DMS53 (cell line): ENCODE measurements around the gene TBCCD1.

ENCODE experiments used
- DNase-seq: peaks from one replicate; lab custom pipeline; 2025; lab: John Stamatoyannopoulos, UW

TBCCD1 gene, protein sequence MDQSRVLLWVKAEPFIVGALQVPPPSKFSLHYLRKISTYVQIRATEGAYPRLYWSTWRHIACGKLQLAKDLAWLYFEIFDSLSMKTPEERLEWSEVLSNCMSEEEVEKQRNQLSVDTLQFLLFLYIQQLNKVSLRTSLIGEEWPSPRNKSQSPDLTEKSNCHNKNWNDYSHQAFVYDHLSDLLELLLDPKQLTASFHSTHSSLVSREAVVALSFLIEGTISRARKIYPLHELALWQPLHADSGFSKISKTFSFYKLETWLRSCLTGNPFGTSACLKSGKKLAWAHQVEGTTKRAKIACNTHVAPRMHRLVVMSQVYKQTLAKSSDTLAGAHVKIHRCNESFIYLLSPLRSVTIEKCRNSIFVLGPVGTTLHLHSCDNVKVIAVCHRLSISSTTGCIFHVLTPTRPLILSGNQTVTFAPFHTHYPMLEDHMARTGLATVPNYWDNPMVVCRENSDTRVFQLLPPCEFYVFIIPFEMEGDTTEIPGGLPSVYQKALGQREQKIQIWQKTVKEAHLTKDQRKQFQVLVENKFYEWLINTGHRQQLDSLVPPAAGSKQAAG

DNA sequence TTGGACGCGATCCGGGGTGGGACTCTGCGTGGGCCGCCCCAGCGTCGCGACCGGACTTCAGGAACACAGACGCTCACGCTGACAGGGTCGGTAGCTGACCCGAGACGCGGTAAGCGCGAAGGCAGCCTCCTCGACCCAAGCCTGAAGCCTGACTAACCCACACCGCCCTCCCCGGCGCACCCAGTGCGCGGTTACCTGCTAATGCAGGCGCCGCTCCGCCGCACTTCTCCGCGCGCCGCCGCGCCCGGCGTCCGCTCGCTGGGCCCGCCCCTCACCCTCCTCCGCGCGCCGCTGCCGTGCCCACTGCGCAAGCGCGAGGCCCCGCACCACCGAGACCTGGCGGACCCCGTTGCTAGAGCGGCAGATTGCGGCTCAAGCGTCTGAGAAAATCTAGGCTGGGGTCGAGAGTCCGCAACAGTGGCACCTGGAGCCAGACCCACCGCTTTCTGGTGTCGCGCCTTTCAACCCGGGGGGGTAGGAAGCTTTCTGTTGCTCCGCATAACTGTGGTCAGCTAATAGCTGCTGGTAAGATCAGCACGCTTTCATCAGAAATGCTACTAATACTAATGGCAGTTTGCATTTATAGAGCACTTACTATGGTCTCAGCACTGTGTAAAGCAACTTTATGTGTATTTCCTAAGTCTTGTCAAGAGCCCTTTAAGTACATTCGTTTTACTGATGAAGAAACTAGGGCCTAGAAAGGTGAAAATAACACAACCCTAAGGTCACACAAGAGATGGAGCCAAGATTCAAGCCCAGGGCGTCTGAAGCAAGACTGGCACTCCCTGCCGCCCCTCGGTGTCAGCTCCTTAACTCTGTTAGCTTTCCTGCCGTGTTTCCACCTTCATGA lies at the start of gene TBCCD1:
Gene TBCCD1 (minus strand): TSS at position 268 of the 850 bp plus-strand sequence. CDS start 3,010 bp downstream, outside the sequence.
- DNase-seq = peak; percentile 91

DNA sequence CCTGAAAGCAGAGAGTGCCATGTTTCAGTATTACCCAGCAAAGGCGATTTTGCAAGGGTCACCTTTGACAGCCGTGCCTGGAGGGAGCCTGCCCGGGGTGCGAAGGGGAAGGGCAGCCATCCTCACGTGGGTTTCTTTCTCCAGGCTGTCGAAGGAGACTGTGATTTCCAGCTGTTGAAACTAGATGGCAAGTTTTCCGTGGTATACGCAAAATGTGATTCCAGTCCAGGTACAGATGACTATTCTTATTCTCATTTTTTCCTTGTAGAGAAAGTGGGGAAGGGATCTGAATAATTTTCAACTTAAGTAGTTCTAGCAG lies 49.1 kb upstream of the TBCCD1 start:
- DNase-seq = no peak

DNA sequence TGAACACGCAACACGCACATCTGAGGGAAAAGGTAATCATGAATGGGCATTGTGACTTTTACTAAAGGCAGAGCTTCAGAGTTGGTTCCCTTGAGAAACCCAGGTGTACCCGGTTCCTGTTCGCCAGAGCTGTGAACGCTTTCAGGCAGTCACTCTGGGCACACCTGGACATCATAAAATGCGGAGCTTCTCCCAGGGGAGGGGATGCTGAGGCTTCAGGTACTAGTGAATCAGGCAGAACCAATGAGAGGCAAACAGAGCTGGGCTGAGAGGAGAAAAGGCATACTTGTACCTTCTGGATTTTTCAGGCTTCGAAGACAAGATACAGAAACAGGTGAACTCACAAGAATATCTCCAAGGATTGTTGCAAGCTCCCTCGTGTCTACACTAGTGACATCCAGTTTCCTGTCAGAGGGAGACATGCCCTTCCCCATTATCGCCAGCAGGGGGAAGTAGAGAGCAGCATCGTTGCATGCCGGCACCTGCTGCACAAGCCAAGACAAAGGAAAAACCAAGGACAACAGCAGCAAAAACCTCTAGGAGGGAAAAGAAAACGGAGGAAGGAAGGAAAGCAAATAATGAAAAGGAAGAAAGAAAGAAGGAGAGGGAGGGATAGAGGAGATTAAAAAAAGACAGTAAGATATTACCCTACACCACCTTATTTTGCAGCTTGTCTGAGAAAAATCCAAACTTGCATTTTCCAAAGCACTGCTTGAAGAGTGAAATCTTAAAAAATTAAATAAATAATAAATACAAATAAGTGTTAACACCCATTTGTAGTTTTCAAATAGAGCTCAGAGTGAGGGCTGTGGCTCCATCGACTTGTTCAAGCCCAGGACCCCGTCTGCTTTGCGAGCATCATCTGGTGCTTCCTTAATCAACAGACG lies 47.7 kb upstream of the TBCCD1 start:
- DNase-seq = peak; percentile 75

DNA sequence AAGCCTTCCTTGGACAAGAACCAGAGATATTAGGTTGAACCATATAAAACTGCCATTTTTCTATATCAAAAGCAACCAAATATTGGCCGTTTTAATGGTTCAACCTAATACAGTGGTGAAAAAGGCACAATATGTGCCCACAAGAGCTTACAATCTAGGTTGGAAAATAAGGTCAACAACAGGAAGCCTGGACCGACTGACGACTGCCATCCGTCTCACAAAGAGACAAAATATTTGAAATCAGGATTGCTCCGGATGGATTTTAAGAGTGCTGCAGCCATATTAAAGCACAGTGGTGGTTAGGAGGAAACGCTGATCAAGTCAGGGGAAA lies 47.1 kb upstream of the TBCCD1 start:
- DNase-seq = no peak

DNA sequence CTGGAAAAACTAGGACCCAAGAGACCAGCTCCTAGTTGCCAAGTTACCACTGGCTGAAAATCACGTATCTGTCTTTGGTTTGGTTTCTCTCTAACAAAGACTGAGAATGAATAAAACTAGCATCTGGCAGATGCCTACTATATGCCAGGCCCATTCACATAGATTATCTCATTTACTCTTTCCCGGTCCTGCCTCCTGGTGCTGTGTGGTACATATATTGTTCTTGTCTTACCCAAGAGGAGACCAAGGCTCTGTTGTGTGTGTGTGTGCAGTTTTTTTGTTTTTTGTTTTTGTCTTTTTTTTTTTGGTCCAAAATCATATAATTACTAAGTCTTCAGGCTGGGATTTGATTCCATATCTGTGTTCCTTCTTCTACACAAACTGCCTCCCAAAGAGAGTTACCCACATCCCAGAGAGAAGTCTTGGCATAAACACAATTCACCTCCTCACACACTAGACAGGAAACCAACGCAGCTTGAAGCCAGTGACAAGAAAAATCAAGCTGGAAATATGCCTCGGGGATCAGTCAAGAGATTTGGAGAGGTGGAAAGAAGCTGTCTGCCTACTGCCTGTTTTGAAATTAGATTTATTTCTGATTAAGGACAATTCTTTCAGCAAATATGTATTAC lies 46.6 kb upstream of the TBCCD1 start:
- no peak for DNase-seq

DNA sequence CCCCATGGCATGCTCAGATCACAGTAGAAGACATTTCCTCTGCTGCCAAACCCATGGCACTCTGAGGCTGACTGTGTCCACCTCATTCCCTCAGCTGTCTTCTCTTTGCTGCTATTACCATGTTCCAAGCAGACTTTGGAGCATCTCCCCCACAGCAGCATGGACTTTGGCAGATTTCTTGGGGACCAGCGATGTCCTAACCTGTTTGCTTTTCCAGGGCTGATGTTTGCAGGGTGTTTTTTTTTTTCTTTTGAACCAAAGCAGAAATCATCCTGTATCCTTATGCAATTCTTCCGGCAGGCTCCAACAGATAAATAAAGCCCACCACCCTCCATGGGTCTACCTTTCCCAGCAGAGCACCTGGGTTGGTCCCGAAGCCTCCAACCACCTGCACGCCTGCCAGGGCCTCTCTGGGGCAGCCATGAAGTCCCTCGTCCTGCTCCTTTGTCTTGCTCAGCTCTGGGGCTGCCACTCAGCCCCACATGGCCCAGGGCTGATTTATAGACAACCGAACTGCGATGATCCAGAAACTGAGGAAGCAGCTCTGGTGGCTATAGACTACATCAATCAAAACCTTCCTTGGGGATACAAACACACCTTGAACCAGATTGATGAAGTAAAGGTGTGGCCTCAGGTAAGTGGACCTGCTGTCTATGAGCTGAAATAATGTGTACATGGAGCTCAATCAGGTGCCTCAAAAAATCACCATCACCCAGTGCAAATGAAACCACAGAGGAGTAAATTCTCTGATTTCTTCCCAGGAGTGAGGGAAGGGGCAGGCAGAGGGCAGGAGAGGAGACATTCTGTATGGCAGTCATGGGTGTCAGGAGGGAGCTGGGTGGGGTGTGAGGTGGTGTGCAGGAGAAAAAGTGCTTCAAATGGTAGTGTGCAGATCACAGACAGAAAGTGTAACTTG lies 45.8 kb upstream of the TBCCD1 start, which contains the start of gene AHSG:
Gene AHSG (plus strand): TSS at position 340 of the 916 bp plus-strand sequence. CDS start 82 bp downstream, at position 422.
- no peak for DNase-seq

DNA sequence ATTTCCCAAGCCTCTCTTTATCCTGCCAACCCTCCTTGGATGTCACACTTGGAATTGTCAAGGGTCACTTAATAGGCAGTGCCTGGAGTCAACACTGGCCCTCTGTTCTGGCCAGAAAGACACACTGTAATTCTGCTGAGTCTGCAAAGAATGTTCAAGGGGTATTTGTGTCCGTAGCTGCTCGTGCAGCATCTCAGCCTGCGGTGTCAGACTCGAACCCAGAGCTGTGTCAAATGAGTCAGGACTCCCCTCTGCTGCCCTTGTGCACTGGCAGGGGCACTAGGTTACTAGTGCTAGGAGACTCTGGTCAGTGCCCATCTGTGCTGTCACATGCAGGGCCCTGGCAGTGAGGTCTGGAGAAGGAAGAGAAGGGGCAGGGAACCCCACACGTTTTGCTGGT lies 44.9 kb upstream of the TBCCD1 start:
- no peak for DNase-seq

DNA sequence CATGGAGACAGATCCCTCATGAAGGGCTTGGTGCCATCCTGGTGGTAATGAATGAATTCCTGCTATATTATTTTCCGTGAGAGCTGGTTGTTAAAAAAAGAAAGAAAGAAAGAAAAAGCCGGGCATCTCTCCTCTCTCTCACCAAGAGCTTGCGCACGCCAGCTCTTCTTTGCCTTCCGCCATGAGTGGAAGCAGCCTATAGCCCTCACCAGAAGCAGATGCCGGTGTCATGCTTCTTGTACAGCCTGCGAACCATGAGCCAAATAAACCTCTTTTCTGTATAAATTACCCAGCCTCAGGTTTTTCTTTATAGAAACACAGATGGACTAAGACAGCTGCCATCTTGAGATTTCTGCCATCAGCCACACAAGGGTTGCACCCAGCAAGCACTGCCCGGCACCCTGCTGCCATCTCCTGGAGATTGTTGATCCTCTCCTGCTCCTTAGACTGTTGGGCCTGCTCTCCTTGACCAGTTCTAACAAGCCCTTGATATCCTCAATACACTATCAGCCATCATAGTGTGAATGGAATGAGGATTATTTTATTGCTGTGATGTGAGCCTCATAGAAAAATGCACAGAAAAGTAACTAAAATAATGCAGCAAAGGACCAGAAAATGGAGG lies 42.2 kb upstream of the TBCCD1 start:
- peak; percentile 40 for DNase-seq

DNA sequence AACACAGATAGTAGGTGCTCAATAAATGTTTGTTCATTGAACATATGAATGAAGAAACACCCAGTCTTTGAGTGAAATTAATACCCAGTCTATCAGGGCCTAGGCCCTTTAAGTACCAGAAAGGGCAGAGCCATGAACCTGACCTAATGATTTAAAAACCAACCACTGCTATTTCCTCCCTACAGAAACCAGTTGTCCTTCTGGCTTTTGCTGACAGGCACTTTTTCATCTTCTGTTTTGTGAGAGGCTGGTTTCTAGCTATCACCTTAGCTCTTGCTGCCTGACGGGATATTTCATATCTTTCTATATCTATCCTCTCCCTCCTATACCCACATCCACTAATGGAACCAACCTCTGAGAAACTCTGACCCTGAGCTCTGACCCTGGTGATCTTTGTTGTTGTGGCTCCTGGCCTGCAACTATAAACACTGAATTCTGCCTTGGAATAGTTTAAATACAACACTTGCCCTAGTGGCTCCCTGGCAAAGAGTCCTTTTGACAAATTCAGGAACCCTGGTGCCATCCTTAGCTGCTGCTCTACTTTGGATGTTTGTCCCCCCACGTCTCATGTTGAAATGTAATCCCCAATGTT lies 41.6 kb upstream of the TBCCD1 start:
- DNase-seq = no peak

DNA sequence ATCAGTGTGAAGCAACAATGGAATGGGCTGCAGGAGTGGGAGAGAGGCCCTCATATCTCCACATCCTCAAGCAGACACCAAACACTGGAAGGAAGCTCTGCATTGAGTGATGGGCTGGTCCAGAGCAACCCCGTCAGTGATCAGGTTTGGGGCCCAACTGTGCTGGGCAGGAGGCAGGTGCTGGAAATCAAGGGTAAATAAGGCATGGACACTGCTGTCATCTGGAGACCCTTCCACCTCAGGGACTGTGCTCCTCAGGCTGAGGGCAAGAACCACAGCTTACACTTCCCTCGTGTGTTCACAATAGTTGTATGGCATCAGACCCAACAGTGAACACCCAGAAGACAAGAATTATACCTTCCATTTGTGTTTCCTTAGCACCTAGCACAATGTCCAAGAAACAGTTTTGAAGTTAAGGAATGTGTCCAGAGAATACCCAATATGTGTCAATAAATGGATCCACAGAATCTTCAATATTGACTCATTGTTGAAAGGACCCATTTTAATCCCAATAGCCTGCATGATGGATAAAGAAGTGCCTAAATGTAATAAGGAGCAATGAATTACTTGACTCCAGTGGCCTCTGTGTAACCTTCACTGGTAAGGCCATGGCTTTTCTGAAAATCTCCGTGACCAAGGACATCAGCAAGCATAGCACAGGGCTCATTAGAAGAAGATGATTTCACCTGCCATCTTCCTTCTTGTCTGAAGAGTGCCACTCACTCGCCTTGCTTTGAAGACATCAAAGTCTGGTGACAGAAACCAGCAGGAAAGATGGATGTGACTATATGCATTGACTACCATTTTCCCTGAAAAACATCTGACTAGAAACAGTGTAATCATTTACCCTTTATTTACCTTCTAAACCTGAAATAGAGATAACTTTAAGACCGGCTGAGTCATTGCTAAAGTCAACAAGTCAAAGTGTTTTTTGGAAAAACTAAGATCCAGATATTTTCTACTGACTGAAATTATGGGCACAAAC lies 38.7 kb upstream of the TBCCD1 start:
- peak; percentile 69 for DNase-seq

DNA sequence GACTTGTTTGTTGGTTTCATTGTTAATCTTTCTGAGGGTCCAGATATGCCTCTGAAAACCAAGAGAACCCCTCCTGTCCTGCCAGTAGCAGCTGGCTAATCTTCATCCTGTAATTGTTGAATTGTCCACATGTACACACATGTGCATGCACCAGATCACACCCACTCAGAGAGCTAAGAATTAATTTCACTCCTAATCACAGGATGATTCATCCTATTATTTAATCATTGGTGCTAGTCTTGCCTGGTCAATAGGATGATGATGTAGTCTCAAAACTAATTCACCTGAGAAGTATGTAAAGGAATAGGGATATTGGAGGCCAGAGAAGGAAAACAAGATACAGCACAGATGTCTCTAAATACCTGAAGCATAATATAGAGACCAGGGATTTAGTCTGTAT lies 37.9 kb upstream of the TBCCD1 start:
- DNase-seq = no peak

DNA sequence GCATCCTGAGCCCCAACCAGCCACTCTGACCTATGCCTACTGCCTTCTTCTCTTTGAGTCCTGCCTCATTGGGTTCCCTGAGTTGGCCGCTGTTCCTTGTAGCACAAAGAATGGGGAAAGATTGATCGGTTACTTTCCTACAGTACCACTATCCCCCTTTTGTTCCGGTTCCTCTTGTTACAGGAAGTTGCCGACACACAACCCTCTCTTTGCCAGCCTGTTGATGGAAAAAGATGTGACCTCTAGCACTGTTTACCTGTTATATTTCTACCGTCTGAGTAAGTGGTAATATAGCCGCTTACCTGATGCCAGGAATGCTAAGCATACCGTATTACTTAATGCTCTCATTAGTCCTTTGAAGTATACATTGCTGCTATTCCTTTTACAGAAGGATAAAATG lies 36.0 kb upstream of the TBCCD1 start:
- no peak for DNase-seq

DNA sequence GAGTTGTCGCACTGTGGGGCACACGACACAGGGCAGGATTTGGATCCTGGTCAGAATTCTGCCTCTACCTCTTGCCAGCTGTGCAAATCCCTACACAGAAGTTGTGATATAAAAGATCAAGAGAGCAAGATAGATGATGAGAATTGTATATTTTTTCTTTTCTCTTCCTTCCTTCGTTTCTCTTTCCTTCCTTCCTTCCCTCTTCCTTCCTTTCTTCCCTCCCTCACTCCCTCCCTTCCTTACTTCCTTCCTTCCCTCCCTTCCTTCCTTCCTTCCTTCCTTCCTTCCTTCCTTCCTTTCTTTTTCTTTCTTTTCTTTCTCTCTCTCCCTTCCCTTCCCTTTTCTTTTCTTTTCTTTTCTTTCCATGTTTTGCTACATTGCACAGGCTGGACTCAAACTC lies 33.8 kb upstream of the TBCCD1 start:
- no peak for DNase-seq

DNA sequence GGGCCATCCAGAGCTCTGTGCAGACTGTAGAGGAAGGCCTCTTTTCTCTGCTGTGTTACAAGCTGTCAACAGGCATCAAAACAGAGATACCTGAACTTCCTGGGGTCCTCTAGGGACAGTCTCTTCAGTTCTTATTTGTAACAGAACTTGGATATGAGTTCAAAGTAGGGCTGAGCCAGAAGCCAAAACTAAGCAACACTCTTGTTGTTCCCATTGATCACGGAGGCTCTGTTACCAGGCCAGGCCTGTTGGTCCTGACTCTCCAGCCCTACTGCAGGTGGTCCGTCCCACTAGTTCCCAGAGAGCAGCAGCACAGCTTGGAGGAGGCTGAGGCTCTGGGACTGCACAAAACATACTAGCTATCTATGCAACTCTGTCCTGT lies 32.6 kb upstream of the TBCCD1 start:
- DNase-seq = no peak

DNA sequence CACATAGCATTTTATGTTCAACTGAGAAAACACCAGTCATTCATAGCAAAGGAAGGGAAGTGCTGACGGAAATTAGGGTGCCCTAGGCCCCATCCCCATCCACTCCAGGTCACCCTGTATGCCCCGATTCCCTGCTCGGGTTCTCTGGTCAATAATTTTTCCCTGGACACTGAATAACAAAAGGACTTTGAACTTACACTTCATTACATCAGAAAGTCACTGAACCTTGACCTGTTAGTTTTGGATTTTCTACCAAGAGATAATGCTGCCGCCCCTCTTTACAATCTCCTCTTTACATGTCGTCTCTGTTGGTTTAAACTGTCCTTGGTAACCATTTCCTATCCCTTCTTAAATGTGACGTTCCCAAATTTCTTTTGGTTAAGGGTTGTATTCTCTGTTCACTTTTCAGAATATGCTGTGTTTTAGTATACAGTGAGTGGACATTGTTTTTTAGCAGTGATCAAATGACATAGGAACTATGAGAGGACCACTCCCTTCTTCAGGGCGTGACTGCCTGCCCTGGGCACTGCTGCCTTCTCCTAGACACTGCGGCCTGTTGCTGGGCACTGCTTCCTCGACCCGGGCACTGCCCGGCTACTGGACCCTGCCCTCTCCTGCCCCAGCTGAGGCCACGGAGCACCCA lies 32.1 kb upstream of the TBCCD1 start:
- DNase-seq = no peak

DNA sequence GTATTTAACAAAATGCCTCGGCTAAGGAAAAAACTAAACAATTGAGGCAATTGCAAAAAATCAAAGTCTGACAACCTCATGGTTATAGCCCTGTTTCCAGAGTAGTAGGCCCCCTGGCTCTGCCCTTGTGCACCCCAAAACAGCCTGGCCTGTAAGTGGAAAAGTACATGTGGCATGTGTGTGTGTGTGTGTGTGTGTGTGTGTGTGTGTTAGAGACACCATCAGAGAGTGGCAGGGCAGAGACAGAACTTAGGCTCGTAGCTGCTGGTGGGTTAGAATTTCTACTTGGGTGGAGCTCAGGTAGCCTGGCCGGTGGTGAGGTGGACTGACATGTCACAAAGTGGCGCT lies 31.6 kb upstream of the TBCCD1 start:
- no peak for DNase-seq

DNA sequence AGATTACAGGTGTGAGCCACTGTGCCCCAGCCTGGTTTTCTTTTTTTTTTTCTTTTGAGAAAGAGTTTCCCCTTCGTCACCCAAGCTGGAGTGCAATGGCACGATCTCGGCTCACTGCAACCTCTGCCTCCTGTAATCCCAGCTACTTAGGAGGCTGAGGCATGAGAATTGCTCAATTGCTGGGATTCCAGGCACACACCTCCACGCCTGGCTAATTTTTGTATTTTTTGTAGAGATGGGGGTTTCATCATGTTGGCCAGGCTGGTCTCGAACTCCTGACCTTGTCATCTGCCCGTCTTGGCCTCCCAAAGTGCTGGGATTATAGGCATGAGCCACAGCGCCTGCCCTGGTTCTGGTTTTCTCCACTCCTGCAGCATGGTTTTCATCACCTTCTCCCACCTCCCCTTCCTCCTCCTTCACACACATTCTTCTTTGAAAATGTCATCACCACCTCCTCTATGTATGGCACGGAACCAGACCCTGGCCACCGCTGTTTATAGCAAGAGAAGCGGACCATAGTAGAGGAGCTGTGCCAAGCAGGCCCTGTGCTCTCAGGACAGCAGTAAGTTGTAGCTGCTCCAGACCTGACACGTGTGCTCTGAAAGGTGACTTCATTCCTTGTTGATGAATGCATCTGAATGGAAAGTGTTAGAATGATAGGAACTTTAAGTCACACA lies 31.1 kb upstream of the TBCCD1 start:
- DNase-seq = no peak
